Hair follicle dermal papilla cell (primary cell): Measurements from ENCODE around the gene TEX264. TPM values are rescaled to one million over a fixed set of nuclear protein-coding genes. Genes with fewer than 3 reads are reported as not detected.

Source experiments
- small RNA-seq: library from RNA; depleted of rRNA; stranded (forward); fragments of <200 nt; gene quantifications from one replicate; pipeline ENCODE3, GENCODE V24; 2012
- total RNA-seq: library from RNA; depleted of rRNA; stranded (reverse); fragments of >200 nt; gene quantifications from 2 replicates; pipeline ENCODE4 v1.2.3, GENCODE V29; 2012

TEX264 gene, protein sequence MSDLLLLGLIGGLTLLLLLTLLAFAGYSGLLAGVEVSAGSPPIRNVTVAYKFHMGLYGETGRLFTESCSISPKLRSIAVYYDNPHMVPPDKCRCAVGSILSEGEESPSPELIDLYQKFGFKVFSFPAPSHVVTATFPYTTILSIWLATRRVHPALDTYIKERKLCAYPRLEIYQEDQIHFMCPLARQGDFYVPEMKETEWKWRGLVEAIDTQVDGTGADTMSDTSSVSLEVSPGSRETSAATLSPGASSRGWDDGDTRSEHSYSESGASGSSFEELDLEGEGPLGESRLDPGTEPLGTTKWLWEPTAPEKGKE
- total RNA-seq: 43.0 and 54.3 TPM in 2 replicates

DNA sequence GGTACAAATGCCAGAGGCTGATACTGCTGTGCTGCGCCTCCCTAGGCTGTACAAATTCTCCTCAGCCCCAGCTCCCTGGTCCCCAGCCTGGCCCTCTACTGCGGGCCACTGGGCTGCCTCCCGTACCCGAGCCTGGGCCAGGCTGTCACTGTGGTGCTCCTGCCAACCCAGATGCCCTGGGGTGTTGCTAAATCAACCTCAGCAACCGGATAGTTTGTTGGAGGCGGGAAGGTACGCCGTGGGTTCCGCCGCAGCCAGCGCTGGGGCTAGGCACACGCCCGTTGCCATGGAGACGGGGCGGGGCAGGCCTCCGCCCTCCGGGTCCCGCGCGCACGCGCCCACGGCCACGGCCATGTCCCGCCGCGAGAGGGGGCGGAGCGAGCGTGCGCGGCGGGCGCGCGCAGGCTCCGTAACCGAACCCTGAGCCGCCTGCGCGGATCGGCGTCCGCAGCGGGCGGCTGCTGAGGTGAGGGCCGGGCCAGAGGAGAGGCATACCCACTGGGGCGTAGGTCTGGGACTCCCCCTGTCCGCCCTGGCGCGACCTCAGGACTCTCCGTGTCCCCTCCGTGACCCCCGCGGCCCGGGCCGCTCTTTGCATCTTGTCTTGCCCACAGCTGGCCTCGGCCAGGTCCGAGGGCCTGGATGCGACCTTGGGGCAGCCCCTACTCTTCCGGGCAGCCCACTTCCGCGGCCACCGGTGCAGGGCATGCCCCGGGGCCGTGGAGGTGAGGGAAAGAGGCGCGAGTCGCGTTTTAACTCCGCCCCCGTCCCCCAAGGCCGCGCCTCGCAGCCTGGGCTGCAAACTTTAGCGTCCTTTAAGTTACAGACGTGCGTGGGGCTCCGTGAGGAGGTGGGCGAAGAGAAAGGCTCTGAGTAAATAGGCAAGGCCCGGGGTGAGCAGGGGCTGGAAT, at the start of gene TEX264:
TEX264 (plus strand) TSS at position 430 of the 911 bp plus-strand sequence. CDS start 3,053 bp downstream, outside the sequence.

DNA sequence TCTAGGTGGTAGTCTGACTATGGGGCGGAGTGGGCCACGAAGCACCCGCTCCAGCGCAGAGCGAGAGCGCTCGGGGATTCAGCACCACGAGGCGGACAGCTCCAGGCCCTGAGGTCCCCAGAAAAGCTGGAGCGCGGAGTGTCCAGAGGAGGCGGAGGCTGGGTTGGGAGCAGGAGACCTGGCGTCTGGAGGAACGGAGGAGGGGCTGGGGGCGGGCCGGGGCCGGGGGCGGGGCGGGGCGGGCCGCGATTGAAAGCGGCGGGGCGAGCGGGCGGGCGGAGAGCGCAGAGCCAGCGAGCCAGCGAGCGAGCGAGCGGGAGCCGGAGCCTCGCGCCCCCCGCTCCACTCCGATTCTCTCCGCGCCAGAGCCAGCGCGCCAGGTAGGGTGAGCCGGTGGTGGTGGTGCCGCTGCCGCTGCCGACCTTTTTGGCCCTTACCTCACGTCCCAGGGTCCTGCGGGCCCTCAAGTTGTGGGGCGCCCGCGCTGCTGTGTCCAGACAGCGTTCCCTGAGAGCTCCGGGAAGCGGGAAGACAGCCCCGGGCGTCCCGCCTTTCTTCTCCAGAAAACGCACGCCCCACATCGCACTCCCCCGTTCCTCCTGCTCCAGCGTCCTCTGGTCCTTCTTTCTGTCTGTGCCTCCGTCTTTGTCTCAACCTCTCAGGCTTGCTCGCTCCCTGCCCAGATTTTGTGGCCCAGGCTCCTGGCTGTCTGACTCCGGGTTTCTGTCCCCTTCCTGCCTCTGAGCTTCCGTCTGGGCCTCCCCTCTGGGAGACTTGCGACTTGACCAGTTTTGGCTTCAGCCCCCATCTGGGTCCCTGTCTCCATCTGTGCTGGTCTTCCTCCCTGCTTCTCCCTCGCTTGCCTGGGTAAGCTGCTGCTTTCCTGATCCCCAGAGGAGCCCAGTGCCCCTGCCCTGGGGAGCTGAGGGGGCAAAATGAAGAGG, 36.0 kb downstream of the TEX264 start, which contains the start of gene GRM2:
GRM2 (plus strand) TSS at position 281 of the 944 bp plus-strand sequence. CDS start 1,916 bp downstream, outside the sequence.

Small RNAs within 50 kb of the gene (small RNA-seq; reads per million reads assigned to genes)
- gene RNA5SP132: 44.0 reads per million, percentile 97 among the genes with 10 or more reads in this experiment

Other genes starting within 250 kb of the TEX264 start
- 14.5 and 16.9 TPM in 2 replicates for gene DCAF1, start 171.2 kb upstream of the TEX264 start, total RNA-seq
- 23.6 and 29.2 TPM in 2 replicates for gene RAD54L2, start 132.5 kb upstream of the TEX264 start, total RNA-seq
- under 0.01 TPM in 2 replicates for gene GRM2, start 35.8 kb downstream of the TEX264 start, total RNA-seq
- not detected in 2 replicates for gene IQCF6, start 108.0 kb downstream of the TEX264 start, total RNA-seq
- gene IQCF2, start 190.4 kb downstream of the TEX264 start, total RNA-seq: not detected in 2 replicates
- not detected in 2 replicates for gene IQCF5, start 204.3 kb downstream of the TEX264 start, total RNA-seq
- not detected in 2 replicates for gene IQCF1, start 232.1 kb downstream of the TEX264 start, total RNA-seq